GM18519 (cell line): Measurements from ENCODE around the gene RCE1.

ENCODE experiments used
- ATAC-seq: cut with Tn5 transposase; IDR thresholded peaks from one replicate; pipeline ENCODE4 v1.9.1; 2021; ENCODE audit warnings: mild to moderate bottlenecking, moderate library complexity; ENCODE audit not compliant: unreplicated experiment, low FRiP score

Gene RCE1

DNA sequence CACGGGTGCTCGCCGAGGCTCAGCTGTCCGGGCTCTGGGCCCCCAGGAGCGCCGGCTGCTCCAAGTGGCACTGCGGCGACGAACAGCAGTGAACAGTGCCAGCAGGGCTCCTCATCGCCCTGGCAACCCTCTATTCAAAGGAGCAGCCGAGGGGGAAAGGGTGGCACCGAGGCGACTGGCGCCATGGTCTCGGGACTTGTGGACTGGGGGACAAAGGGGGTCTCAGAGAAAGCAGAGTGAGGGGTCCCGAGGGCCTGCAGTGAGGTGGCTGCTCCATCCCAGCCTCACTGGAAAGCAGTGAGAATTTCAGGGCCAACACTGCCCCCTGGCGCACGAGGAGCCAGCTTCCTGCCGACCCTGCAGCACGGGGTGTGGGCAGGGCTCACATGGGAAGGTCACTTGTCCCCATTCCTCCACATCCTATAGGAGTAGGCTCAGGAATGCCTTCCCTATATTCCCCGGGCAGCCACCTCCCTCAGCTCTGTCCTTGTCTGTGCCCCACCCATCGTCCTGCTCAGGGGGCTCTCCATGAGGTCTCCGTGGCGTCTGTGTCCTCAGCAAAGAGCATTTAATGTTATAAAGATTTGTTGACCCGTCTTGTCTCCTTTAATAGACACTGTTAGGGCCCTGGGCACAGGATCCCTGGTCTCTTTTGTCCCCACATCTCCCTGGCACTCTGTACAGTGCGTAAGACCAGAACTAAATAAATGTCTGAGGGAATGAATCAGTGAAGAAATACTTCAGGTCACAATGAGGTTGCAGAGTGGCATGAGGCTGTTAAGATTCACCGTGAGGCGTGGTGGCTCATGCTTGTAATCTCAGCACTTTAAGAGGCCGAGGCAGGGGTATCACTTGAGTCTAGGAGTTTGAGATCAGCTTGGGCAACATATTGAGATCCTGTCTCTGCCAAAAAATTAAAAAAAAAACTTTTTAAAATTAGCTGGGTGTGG, 40.0 kb downstream of the RCE1 start:
- no peak for ATAC-seq

DNA sequence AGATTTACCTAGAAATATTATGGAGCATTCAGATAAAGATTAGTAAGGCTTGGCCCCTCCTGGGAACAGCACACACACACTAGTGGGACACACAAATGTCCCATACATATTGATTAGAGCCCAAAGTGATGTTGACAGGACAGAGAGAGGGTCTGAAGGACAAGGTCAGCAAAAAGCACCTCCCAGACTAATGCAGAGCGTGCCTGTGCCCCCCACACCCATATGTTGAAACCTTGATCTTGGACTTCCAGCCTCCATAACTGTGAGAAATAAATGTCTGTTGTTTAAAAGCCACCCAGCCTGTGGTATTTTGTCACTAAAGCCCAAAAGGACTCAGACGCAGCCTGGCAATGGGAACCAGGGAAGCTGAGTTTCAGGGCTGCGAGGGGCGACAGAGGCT, 41.2 kb downstream of the RCE1 start:
- ATAC-seq: no peak

DNA sequence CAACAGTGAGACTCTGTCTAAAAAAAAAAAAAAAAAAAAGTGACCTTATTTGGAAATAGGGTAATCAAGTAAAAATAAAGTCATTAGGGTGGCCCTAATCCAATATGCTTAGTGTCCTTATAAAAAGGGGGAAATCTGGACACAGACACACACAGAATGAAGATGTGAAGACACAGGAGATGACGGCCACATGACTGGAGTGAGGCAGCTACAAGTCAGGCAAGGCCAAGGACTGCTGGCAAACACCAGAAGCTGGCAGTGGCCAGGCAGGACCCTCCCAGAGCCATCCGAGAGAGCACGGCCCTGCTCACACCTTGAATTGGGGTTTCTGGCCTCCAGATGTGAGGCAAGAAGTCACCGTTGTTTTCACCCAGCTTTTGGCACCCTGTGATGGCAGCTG, 42.2 kb downstream of the RCE1 start:
- no peak for ATAC-seq

DNA sequence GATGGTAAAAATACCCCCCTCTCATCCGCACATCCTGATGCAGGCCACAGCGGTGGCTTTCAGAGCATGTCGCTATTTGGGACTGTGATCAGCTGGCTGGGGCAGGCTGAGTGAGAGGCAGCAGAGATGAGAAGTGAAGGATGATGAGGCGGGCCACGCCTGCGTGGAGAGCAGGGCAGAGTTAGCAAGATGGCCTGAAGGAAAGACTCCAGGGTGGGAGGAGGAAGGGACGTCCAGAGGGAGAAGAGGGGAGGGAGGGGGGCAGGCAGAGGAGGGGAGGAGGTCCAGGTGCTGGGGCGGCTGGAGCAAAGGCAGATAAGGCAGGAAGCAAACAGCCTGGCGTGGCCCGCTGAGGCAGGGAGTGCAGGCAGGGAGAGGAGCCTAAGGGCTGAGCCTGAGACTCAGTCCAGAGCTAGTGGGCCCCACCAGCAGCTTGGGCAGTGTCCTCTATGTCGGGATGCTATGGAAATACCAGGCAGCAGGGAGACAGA, 42.8 kb downstream of the RCE1 start:
- no peak for ATAC-seq

DNA sequence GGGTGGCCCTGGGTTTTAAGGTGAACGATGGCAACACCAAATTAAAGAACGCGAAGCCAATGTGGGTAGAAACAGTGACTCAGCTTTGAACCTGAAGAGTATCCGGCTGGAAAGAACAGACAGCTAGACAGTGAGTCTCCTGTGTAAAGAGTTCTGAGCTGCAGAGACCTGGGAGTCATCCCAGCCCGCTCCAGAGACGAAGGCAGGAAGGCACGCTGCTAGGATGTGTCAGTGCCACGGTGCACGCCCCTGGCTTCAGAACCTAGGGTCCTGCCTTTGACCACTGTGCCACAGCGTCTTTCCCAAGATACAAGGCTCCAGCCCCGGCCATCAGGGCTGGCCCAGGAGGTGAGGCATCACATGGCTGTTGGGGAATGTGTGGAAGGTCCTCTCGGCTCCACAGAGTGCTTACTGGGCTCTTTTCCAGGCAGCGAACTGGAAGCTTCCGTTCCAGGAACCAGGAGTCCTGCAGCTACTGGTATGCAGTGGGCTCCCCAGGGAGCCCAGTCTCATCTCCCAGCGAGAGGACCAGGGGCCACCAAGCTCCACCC, 43.5 kb downstream of the RCE1 start:
- no peak for ATAC-seq

DNA sequence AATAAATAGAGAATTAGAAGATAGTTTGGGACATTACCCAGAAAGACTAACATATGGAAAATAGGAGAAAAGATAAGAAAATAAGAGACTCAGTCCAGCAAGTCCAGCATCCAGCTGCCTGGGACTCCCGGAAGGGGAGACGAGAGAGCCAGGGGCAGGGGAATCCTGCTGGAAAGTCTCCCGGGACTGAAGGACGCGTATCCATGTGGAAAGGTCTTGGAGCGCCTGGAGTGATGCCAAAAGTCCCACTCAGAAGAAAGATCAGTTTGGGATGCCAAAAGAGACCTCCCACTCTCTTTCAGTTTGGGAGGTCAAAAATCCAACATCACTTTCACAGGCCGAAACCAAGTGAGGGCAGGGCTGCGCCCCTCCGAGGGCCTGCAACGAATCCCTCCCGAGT, 44.3 kb downstream of the RCE1 start:
- ATAC-seq: no peak

DNA sequence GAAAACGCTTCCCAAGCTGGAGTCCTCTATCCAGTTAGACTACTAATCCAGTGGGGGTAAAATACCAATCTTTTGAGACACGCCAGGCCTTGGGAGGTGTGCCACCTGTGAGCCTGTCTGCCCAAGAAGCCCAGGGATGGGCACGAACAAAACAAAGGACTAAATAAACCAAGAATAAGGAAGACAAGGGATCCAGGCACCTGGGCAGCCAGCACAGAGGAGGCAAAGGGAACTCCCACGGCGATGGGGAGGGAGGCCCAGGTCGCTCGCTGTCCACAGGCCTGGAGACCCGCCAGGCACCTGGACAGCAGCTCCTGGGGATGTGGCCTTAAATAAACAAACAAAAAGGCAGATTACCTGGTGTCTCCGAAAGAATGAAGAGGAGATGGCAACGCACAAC, 45.0 kb downstream of the RCE1 start:
- ATAC-seq: no peak

DNA sequence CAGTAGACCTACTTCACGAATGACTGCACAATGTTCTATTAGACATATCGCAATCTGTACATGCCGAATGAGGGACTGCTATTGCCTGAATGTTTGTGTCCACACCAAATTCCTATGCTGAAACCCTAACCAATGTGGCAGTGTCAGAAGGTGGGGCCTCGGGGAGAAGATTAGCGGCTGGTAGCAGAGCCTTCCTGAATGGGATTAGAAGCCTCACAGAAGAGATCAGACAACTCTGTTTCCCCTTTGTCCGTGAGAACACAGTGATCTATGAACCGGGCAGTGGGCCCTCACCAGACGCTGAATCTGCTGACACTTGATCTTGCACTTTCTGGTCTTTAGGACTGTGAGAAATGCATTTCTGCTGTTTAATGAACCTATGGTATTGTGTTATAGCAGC, 46.7 kb downstream of the RCE1 start:
- no peak for ATAC-seq

DNA sequence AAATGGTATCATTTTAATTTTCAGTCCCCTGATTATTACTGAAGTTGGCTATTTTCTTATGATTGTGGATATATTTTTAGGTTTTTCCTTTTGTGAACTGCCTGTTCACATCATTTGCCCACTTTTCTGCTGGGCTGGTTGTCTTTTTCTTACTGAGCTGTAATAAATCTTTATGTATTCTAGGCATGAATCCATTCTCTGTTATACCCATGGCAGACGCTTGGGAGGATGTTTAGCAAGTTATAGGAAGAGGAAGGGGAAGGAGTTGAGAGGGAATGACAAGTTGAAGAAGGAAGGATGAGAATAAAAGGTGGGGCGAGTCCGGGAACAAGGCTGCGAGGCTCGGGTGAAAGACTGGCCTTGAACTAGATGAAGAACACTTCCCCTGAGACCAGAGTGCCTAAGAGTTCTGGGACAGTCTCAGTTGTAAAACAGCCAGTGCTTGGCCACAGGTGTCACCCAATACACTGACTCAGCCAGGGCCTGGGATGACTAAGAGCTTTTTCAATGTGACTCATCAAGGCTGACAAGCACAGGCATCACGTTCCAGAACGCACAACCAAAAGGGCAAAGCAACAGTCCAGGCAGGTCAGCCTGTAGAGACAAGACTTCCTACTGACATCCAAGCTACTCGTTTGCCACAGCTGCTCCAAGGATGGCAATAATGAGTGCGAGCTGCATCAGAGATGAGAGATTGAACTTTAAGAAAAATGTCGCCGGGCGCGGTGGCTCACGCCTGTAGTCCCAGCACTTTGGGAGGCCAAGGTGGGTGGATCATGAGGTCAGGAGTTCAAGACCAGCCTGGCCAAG, 48.8 kb downstream of the RCE1 start:
- peak; percentile 54 for ATAC-seq

DNA sequence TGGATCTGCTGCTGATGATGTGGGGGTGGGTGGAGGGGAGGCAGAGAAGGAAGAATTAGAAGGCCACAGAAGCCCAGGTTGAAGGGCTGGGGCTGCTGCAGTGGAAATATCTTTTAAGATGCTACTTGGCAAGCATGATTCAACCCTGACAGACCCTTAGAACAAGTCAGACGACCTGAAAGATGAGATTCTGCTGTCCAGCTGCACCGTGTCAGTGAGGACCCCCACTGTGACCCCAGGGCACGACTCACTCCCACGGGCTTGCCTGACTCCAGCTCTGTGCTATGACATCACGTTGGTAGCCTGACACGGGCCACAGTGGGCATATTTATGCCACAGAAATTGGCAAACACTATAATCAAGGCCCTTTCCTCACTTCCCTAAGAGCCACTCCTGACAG, 49.7 kb downstream of the RCE1 start:
- no peak for ATAC-seq

DNA sequence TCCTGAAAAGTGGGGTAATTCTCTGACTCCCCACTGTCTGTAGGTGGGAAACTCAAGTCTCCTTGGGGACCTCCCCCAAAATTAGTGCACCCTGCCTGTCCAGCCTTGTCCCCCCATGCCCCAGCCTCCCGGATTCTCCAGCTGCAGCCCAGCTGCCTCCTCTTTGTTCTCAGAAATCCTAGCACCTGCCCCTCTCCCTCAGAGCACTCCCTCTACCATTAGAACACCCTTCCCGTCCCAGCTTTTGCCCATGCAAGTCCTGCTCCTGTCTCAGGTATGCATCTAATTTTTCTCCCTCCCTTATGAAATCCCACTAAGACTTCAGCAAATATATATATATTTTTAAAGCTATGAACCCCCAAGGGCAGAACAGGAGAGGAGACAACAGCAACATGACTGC, 50.9 kb downstream of the RCE1 start:
- ATAC-seq: no peak
